GM18858 (cell line): ENCODE data around the gene PRELID1.

ENCODE experiments used
- ATAC-seq: cut with Tn5 transposase; IDR thresholded peaks from one replicate; pipeline ENCODE4 v1.9.1; 2021; ENCODE audit not compliant: unreplicated experiment

Gene PRELID1

GRCh38 chr5:177355162-177355867, 51.7 kb downstream of the PRELID1 start:
- no peak for ATAC-seq

DNA sequence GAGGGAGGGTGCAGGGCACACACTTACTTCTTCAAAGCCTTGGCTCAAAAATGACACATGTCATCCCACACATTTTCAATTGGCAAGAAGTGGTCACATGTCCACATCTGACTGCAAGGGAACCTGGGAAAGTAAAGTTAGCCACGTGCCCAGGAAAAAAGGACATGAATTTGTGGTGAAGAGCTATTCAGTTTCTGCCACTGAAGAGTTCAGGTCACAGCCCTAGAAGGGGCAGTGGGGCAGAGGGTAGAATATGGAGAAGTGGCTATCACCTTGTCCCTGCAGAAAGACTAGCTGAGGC, 52.2 kb downstream of the PRELID1 start:
- ATAC-seq = no peak
